HG02623 (cell line): ENCODE results near the gene SNRPB.

Experiments
- ATAC-seq: cut with Tn5 transposase; IDR thresholded peaks from one replicate; pipeline ENCODE4 v1.9.1; 2021; ENCODE audit warnings: moderate library complexity; ENCODE audit not compliant: unreplicated experiment

The SNRPB gene

GRCh38 chr20:2475850-2476741 lies 5.5 kb upstream of the SNRPB start:
- no peak for ATAC-seq

DNA sequence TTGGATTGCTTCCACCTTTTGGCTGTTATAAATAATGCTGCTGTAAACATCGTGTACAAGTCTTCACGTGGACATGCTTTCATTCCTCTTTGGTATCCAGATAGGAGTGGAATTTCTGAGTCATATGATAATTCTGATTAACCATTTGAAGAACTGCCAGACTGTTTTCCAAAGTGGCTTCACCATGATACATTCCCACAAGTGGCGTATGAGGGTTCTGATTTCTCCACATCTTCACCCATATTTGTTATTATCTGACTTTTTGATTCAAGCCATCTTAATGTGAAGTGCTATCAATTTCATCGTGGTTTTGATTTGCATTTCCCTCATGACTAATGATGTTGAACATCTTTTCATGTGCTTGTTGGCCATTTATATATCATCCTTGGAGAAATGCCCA lies 2.9 kb upstream of the SNRPB start:
- ATAC-seq: no peak

- ATAC-seq: peak; percentile 20
Measured at GRCh38 chr20:2469991-2470422, 582 bp downstream of the SNRPB start.

GRCh38 chr20:2468581-2469407 lies 1.8 kb downstream of the SNRPB start:
- ATAC-seq: no peak

DNA sequence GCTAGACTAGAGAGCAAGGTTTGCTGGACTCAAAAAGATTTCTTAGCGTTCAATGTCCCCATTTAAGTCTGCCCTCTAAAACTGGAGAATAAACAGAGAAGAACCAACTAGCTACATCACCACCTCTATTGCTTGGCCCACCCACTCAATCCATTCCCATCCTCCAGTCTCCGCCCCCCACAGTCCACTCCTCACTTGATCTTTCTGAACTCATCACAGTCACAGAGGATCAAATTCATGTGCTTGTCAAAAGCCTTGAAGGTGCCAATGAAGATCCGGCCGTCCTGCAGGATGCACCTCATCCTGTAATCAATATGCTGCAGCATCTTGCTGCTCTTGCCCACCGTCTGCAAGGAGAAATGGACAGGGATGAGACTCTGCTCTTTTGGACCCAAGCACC lies 3.2 kb downstream of the SNRPB start:
- ATAC-seq: no peak

GRCh38 chr20:2465100-2465499 lies 5.5 kb downstream of the SNRPB start:
- no peak for ATAC-seq

- no peak for ATAC-seq
Measured at GRCh38 chr20:2463616-2464365, 6.8 kb downstream of the SNRPB start.

DNA sequence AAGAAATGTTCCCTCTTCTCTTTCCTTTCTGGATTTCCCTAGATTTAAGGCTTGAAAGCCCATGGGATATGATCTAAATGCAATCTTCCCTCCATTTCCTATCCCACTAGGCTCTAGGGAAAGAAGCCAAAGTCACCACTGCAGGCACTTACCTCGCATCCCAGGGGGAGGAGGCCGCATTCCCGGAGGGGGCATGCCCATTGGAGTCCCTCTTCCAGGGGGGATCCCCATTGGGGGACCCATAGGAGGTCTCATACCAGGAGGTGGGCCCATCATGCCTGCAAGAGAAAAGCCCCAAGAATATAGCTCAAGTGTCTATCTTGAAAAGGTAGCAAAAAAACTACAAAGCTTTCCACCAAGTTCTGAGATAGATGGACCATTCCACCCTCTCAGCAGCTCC lies 8.1 kb downstream of the SNRPB start:
- ATAC-seq: no peak

DNA sequence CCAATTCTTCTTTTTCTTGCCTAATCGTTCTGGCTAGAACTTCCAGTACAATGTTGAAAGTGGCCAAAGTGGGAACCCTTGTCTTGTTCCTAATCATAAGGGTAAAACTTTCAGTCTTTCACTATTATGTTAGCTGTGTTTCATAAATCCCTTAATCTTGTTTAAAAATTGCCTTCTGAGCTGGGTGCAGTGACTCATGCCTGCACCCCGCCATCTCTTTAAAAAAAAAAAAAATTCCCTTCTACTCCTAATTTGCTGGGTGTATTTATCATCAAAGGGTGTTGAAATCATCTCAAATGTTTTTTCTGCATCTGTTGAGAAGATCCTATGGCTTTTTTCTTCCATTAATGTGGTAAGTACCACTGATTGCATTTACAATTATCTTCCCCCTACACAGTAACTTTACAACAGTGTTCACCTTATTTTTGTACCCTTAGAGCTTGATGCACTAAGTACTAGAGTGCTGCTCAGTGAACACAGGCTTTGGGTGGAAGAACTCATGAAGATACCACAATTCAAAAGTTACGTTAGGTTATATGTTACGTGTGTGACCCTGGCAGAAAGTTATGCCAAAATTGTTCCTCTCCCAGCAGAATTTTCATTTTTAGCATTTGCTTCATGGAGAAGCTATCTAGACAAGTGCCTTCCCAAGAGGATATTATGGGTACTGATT lies 9.7 kb downstream of the SNRPB start:
- no peak for ATAC-seq

DNA sequence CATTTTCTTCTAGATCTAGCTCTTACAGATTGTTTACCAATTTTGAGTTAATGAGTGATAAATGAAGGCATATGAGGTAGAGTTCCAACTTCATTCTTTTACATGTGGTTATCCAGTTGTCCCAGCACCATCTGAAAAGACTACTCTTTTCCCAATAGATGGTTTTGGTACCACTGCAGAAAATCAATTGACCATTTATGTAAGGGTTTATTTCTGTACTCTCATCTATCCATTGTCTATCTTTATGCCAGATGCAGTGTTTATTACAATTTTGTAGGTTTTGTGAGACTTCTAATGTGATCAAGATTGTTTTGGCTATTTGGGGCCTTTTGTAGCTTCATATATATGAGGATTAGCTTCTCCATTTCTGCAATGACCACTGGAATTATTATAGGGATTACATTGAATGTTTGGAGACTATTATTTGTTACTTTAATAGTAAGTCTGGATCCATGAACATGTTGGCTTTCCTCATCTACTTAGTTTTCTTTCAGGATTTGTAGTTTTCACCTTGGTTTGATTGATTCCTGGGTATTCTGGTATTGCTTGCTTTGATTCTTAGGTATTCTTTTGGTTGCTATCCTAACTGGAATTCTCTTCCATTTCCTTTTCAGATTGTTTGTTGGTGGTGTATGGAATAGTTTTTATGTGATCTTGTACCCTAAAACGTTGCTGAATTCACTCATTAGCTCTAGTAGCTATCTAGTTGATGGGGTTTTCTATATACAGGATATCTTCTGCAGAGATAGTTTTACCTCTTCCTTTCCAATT lies 10.4 kb downstream of the SNRPB start:
- no peak for ATAC-seq

DNA sequence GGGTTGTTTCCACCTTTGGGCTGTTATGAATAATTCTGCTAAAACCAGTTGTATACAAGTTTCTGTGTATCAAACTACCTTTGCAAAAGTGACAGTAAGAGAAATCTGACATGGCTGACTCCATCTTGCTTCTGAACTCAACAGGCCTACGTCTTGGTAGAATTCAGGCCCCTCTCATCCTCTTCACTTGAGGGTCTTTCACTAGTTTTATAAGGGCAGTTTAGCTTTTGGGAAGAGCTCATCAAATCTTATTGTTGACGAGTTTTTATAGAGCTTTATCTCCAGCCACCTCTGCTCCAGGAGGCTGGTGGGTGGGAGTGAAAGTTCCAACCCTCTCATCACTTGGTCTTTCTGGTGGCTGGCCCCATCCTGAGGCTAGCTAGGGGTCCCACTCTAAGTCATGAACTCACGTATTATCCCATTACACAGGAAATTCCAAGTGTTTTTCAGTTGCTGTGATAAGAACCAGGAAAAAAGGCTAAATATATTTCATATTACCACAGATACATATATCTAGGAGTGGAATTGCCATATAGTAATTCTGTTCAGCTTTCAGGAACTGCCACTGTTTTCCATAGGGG lies 11.6 kb downstream of the SNRPB start:
- no peak for ATAC-seq

GRCh38 chr20:2455771-2456497 lies 14.7 kb downstream of the SNRPB start:
- no peak for ATAC-seq

- no peak for ATAC-seq
Measured at GRCh38 chr20:2453792-2454191, 16.8 kb downstream of the SNRPB start.

GRCh38 chr20:2451939-2452732 lies 18.5 kb downstream of the SNRPB start:
- no peak for ATAC-seq

GRCh38 chr20:2451422-2451821 lies 19.2 kb downstream of the SNRPB start:
- ATAC-seq: no peak

- ATAC-seq: no peak
Measured at GRCh38 chr20:2449386-2449785, 21.2 kb downstream of the SNRPB start.

- no peak for ATAC-seq
Measured at GRCh38 chr20:2446845-2447244, 23.7 kb downstream of the SNRPB start.

DNA sequence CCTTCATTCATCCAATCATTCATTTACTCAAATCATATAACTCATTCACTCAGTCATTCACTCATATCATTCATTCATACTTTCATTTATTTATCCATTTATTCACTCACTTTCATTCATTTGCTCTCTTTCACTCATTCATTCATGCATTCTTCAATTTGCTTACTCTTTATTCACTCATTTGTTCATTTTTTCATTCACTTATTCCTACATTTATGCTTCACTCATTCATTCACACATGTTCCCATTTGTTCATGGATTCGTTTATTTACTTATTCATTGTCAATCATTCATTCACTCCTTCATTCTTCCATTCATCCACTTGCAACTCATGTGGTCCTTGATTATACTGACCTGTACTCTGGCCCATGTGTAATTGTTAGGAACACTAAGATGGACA lies 39.4 kb downstream of the SNRPB start:
- ATAC-seq: no peak
